Measurements from ENCODE around the gene NFAM1.

The NFAM1 gene

DNA sequence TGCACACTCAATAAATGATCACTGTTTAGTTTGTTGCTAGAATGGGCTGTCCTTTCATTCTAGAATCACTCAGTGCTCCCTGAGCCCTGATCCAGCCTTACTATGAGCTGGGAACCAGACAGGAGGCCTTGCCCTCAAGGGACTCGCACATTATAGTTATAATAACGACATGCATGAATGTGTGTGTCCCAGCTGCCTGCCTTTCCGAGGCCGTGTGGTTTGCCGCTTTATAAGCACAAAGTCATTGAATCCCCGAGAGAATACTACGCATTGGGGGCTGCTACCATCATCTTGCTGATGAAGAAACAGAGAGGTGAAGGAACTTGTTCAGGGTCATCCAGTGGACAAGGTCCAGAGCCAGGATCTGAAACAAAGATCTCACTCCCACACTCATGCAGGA, 75.7 kb downstream of the NFAM1 start:
- no peak for DNase-seq

DNA sequence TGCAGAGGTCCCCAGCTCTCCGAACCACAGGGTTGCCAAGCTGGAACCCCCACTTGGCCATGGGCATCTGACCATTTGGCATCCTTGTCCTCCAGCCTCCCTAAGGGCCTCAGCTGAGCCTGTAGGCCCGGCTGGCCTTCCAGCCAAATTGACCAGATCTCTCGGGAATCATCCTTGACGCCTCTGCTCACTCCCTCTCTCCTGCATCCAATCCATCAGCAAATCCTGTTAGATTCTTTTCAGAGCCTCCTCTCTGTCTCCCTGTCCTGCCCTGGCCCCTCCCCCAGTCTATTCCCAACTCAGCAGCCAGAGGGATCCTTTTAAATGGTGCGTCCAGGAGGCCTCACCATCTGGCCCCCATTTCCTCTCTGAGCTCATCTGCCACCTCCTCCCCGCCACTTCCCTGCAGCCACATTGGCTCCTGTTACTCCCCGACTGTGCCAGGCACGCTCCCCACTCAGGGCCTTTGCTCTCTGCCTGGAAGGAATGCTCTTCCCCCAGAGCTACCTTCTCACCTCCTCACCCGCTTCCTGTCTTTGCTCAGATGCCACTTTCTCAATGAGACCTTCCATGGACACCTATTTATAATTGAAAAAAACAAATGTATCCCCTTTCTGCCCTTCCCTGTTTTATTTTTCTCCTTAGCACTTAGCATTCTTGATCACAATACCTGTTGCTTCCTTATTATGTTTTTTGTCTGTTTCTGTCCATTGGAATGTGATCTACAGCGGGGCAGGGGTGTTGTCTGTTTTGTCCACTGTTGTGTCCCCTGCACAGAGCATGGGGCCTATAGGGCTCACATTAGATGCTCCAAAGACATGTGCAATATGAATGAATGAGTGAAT, 78.1 kb downstream of the NFAM1 start:
- no peak for DNase-seq

DNA sequence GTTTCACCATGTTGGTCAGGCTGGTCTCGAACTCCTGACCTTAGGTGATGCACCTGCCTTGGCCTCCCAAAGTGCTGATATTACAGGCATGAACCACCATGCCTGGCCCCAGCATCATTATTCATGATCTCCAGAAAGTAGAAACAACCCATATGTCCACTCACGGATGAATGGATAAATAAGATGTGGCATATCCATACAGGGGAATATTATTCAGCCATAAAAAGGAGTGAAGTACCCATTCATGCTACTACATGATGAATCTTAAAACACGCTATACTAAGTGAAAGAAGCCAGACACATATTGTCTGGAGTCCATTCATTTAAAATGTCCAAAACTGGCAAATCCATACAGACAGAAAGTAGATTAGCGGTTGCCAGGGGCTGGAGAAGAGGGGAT, 81.8 kb downstream of the NFAM1 start:
- no peak for DNase-seq

DNA sequence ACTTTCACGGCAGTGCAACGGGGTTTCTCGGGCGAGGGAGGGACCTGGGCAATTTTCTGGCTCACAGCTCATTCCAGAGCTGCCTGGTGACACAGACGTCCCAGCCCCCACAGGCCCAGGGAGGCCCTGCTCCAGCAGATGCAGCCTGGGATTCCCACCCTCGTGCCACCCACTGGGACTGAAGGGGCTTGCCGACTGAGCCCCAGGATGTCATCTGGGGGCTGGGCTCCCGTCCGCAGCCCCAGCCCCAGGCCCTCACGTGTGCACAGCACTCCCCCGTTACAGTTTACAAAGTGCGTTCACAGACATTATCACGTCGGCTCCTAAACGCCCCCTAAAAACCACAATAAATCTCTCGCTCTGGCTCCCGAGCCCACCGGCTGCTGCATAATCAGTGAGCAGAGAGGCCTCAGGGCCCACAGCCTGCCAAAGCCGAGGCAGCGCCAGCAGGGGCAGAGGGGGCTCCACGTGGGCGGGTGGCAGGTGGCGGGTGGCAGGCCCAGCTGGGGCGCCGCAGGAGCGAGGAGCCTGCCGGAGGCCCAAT, 84.8 kb downstream of the NFAM1 start:
- no peak for DNase-seq

DNA sequence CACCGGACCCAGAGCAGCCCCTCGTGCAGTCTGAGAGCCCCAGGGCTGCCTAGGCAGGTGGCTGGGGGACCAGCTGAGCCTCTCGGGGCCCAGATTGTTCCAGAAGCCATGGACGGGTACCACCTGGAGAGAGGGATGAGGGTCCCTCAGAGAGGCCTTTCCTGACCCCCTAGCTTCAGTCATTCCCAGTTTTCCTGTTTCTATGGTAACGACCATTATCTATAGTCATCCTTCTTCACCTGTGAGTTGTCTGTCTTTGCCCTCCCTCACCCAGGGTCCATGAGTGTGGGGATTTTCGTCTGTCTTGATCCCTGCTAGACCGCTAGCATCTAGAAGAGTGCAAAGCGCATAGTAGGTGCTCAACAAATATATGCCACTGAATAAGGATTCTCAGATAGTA, 85.5 kb downstream of the NFAM1 start:
- no peak for DNase-seq

DNA sequence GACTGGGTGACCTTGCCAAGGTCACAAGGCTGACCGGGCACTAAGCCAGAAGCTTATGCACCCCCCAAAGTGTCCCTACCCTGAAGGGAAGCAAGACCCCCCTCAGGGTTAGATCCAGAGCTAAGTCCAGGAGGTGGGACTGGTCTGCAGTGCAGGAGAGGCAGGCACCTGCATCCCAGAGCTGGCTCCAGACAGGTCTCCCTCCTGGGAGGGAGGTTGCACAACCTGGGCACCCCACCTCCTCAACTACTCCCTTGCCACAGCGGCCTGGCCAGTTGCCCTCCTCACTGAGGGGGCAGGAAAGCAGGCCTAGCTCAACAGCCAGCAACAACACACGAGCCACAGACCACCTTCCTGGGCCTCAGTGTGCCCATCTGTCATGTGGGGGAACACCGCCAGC, 86.7 kb downstream of the NFAM1 start:
- no peak for DNase-seq

DNA sequence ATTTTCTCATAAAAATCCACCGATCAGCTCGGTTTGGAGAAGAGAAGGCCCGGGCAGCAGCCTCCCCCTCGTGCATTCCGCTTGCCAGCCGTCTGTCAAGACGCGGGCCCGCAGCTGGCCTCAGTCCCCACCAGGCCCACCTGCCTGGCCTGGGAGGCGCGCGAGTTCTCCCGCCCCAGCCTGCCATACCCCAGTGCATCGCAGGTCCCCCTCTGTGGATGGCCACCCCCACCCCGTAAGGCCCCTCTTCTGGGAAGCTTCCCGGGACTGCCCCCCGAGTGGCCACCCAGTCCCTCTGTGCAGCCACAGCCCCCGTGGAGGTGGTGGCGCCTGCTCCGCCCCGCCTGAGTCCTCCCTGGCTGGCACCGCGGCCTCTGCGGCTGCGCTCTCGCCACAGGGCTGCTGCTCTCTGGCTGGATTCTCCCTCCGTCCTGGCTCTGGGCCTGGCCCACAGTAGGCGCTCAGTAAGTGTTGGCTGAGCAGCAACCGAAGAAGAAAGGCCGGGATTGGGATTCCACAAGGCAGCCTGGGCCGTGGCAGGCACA, 87.8 kb downstream of the NFAM1 start:
- DNase-seq: no peak

DNA sequence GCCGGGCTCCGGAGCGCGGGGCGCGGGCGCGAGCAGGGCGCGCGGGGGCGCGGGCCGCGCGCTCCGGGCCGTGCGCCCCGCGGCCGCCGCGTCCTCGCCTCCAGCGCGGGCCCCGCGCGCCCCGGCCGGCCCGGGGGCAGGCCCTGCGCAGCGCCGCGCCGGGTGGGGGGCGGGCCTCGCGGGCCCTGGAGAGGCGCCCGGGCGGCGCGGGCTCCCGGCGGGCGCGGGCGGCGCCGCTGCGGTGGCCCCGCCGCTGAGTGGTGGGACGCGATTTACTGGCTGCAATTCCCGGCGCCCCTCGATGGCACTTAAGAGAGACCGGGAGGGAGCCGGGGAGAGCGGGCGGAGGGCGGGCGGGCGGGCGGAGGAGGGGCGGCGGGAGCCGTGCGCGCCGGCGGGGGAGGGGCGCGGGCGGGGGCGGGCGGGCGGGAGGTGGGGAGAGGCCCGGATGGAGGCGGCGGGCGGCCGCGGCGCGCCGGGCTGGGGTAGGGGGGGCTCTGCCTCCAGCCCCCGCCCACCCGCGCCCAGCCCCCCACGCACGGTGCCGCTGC, 88.6 kb downstream of the NFAM1 start:
- no peak for DNase-seq

DNA sequence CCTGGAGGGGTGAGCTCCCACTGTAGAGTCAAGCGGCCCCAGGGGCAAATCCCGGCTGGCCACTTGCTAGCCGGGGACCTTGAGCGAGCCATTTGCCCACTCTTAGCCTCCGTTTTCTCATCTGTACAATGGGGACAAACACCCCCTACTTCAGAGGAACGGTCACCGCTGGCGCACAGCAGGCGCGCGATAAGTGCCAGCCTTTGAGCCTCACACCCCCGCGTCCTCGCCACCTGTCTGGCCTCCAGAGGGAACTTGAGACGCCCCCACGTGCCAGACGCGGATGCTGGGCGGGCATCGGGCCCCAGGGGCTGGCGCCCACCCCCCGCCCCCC, 89.1 kb downstream of the NFAM1 start:
- DNase-seq: no peak

DNA sequence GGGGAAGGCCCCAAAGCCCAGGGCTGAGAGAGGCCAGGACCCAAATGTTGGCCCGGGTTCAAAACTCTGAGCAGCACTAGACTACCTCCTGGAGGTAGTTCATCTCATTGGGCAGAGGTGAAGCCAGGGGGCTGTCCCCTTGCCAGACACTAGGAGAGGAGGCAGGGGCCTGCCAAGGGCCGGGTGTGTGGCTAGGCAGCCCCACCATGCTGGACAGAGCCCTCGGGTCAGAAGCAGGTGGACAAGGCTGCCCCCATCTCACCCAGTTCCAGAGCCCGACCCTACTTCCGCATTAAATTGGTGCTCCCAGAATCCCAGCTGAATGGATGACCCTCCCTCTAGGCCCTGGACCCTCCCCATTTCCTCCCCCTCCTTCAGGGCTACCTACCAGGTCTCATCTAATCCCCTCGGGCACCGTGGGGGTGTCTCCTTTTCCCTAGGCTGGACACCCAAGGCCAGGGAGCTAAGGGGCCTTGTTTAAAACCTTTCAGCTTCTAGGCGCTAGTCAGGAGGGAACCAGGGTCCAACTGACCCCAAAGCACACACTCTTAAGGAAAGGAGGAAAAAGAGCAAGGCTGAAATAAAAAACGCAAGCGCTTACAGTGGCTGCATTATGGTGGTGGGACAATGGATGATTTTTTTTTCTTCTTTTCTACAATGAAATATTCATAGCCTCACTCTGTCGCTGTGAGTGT, 89.6 kb downstream of the NFAM1 start:
- DNase-seq: no peak

DNA sequence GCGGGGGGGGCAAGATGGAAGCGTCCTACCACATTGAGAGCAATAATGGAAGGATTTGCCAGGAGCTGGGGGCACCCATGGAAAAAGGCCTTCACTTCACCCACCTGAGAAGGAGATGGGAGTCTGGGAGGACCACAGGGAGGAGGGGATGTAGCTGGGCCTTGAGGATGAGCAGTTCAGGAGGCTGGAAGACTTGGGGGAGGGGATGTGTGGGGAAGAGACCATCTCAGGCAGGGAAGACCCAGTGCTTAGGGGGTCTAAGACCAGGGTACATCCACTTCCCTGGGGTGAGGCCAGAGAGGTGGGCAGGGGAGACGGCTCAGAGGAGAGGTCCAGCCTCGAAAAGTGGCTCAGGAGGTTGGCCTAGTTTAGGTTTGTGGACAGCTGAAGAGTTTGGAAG, 90.4 kb downstream of the NFAM1 start:
- DNase-seq: no peak

DNA sequence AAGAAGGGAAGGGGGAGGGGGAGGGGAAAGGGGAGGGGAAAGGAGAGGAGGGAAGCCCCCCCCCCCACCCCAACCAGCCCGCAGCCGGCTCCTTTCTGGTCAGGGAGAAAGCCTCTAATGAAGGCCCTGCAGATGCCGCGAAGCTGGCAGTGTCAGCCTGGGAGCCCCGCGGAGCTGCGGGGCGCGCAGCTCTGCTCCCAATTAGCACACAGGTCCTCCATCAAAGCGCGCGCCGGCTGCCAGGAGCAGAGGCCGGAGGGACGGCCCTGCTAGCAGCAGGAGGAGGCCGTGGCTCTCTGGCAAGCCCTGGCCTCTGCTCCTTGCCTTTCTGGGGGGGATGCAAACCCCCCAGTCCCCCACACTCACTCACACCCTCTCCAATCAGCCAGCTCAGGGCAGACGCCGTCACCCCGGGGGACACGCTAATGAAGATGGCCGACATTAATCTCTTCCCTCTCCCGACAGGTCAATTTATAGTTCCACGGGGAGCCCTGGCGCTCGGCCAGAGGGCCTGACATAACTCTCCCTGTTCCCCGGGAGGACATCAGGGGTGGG, 91.3 kb downstream of the NFAM1 start:
- DNase-seq: no peak

DNA sequence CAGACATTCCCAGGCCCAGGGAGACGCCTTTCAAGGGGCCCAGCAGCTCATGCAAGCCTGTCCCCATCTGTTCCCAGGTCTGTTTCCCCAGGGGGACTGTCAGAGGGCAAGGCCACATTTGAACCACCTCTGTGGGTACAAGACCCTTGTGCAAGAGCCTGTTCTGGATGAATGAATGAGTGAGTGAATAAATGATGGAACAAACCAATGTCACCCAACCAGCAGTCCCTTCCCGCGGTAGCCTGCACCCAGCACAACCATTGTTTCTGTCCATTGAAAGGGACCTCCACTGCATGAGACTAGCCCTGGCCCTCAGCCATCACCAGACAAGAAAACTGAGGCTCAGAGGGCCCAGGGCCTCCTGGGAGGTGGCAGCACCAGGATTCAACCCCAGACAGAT, 92.1 kb downstream of the NFAM1 start:
- no peak for DNase-seq

DNA sequence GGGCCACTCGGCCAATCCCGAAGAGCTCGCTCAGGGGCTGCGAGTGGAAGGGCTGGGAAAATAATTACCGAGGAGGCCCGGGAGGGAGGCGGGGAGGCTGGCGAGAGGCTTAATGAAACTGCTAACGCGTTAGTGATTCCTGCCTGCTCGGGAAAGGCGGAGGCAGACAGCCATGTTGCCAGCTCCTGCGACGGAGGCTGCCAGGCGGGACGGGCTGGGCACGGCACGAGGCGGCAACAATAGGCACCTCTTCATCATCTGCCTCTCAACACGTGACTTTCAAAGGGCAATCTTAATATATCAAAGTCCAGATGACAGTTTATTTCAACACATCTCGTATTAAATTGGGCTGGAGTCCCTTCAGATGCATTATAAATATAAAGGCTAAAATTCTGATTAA, 93.7 kb downstream of the NFAM1 start:
- DNase-seq: no peak

DNA sequence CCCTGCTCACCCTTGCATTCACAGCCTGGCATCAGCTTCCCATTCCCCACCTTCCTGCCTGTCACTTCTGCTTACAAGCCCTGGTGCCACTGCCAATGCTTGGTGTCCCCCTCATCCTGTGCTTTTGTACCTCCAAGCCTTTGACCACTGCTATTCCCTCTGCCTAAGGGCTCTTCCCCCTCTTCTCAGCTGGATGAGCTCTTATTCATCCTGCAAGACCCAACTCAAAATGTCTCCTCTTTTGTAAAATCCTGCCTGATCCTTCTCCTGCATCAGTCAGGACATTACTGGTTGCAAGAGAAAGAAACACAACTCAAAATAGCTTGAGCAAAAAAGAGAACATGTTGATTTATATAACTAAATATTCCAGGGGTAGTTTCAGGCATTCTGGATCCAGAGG, 94.8 kb downstream of the NFAM1 start:
- DNase-seq: no peak

DNA sequence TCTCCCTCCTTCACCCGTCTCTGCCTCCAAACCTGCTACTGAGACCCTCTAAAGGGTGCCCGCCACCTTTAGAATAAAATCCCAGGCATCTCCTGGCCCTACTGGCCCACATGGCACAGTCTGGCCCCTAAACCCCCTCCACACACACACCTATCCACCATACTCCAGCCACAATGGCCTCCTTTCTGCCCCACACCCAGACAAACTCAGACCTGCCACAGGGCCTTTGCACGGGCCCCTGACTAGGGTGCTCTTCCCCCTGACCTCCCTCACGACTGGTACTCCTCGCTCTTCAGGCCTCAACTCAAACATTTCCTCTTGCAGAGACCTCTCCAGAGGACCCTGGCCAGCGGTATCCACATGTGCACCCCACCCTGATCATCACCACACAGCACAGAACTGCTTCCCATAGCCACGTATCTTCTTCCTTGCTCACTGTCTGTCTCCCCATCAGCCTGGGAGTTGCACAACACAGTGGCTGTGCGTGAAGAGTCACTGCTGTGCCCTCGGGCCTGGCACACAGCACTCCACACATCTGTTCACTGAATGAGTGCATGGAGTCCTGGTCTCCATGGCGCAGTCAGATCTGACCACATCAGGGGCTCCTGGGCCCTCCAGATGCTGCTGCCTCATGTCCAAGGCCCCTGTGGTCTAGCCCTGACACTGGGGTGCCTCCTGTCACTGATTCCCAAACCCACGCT, 95.5 kb downstream of the NFAM1 start:
- no peak for DNase-seq

DNA sequence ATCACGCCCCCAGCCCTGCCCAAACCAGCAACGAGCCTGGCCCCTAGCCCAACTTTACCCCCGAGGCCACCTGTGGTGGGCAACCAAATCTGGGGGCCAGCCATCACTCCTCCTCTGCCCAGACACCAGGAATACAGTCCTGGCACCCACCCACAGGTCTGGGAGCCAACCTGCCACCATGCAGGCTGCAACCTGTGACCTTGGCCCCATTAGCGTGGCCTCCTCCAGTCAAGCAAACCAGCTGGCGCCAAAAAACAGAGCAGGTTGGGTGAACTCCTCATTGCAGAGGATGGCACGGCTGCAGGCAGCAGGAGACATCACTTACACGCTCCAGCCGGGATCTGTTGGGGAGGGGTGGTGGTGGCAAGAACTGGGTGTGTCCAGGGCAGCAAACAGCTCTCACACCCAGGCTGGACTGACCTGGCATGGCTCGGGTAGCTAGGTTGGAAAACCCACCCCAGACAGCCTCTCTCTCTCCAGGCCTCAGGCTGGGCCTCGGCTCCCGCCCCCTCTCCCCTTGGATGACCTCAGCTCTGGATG, 96.3 kb downstream of the NFAM1 start:
- DNase-seq: no peak

DNA sequence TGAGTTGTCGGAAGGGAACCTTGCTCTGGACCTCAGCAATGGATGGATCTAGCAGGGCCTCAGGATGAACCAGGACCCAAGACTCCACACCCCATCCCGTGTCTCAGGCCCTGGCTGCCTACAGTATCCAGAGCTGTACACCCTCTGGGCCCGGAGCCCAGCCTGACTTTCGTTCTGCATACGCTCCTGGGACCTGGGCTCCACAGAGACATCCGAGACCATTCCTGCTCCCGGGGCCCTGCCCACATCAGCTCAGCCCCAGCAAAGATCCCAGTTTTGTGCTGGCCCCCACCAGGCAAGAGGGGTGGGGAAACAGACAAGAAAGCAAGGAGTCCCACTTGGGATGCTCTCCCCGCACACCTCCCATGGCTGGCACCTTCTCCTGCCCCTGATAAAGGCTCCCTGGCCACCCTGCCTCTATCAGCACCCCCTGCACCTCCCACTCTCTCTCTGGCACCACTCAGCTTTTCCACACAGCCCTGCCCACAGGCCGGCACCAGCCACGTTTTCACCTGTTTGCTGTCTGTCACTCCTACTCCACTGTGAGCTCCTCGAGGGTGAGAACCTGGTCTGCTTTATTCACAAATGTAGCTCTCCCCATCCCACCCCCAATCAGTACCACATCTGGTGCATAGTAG, 97.2 kb downstream of the NFAM1 start:
- DNase-seq: no peak

DNA sequence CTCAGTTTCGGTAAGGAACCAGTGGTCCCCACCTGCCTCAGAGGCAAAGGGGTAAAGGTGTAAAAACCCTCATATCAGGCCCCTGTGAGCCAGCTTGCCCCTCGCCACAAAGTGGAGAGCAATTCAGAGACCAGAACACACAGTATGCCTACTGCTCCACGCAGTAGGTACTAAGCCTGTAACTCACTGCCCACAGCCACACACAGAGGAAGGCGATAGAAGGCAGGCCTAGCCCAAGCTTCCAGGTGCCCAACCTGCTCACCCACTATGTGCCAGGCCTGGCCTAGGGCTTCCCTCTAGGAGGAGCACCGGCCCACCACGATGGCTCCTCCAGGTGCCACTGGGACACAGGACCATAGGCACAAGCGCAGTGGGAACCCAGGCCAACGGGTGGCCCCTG, 98.7 kb downstream of the NFAM1 start:
- DNase-seq: no peak

DNA sequence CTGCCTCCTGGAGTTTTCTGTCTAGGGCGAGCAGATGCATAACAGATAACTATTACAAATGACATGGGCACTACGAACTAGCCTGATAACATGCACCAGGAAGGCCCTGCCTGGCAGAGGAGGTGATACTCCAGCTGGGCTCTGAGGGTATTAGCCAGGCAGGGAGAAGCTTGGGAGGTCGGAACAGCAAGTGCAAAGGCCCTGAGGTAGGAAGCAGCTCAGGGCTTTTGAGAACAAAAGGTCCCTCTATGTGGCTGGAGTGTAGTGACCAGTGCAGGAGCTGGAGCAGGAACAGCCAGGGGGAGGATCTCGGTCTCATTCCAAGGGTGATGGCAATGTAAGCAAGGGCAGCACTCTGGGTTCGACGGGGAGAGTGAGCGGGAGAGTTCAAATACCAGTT, 100.1 kb downstream of the NFAM1 start:
- DNase-seq: no peak

DNA sequence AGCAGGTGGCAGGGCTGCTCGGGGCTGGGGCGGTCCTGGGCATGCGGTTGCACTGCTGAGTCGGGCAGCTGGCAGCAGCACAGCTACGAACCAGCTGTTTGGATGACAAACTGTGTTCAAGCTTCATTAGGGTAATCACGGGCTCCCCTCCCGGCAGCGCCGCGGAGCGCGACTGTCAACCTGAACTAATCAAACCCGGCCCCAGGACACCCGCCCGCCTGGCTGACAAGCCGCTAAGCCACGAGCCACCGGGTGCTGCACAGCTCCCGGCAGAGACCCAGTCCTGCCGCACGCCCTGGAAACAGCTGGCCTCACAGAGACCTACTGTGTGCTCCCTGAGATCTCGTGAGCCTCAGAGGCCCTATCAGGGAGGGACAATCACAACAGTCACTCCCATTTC, 101.2 kb downstream of the NFAM1 start:
- no peak for DNase-seq
